ENCODE data around the gene FRAS1.

DNA sequence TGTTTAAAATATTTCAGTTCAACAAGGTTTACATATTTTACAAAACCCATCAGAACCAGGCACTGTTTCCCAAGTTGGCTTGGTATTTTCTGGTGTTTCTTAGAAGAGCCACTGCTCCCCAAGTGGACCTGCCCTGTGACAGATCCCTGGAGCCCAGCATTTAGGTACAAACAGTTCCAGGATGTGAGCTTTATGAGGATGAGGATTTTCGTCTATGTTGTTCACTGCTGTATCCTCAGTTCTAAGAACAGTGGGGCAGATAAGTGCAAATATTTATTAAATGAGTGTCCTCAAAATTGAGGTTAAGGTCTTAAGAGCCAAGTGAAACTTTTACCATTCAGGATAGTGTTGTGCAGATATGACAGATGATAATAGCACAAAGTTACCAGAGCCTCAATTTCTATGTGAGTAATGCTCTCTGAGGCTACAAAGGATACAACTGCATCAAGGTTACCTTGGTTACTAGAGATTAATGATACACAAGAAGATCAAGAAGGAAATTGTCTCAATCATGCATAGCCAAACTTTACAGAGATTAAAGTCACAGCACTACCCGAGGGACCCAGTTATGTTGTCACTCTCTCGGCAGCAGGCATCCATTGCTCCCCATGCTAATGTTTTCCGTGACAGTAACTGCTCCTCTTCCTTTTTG lies 531.9 kb downstream of the FRAS1 start:
- TF ChIP-seq EZH2 (IDR thresholded peaks at IDR 0.05; ENCODE audit: low read length, missing control alignments) = no peak
- TF ChIP-seq, protein P1, sequence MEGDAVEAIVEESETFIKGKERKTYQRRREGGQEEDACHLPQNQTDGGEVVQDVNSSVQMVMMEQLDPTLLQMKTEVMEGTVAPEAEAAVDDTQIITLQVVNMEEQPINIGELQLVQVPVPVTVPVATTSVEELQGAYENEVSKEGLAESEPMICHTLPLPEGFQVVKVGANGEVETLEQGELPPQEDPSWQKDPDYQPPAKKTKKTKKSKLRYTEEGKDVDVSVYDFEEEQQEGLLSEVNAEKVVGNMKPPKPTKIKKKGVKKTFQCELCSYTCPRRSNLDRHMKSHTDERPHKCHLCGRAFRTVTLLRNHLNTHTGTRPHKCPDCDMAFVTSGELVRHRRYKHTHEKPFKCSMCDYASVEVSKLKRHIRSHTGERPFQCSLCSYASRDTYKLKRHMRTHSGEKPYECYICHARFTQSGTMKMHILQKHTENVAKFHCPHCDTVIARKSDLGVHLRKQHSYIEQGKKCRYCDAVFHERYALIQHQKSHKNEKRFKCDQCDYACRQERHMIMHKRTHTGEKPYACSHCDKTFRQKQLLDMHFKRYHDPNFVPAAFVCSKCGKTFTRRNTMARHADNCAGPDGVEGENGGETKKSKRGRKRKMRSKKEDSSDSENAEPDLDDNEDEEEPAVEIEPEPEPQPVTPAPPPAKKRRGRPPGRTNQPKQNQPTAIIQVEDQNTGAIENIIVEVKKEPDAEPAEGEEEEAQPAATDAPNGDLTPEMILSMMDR (conservative IDR thresholded peaks at IDR 0.05 in 1 of 2, IDR thresholded peaks at IDR 0.05 in 1 of 2; ENCODE audit: low read depth in 1 of 2, low read length in 2 of 2) = no peak

Measured in fibroblast of lung (primary cell).